ENCODE measurements around the gene UNC13C. TPM values are rescaled to one million over a fixed set of nuclear protein-coding genes. Genes with fewer than 3 reads are reported as not detected.

Gene UNC13C
- total and polyA plus RNA-seq, 2 donors (not counting 3 experiments of a cell fraction or from before 2014, with no cell fraction given), result not detected

- no TSS peak for BruUV-seq (replicated peaks)
These were observed 230.5 kb downstream of the UNC13C start for GRCh38 chr15:54208786-54209185.

More at GRCh38 chr15:54208786-54209185, 230.5 kb downstream of the UNC13C start:
- CTCF ChIA-PET, result no interaction called here
- POLR2A ChIA-PET, result no interaction called here
- no peaks in the 10 kb centered on the region for H3K9me1 ChIP-seq (replicated peaks; ENCODE audit: control insufficient read depth, extremely low read depth, insufficient read depth, low read length)
- DNase-seq (ENCODE audit: low read depth, low spot score), result no peak
- no peaks in the 10 kb centered on the region for H4K20me1 ChIP-seq (replicated peaks; ENCODE audit: control insufficient read depth, extremely low read depth, insufficient read depth, low read length)
- H3K36me3 ChIP-seq (ENCODE audit: control insufficient read depth in 2 of 2, extremely low read depth in 1 of 2, insufficient read depth in 2 of 2, low read length in 2 of 2), result no peaks in the 10 kb centered on the region
- H3K4me2 ChIP-seq (ENCODE audit: insufficient read depth, low read length), result no peak overlapping the region
- H3K4me3 ChIP-seq (replicated peaks in 1 of 3; ENCODE audit: insufficient read depth in 1 of 3, low read depth in 1 of 3, low read length in 3 of 3), result no peak overlapping the region
- H3K9ac ChIP-seq (replicated peaks; ENCODE audit: extremely low read depth, insufficient read depth, low read length), result no peak overlapping the region
- no peak overlapping the region for H2AFZ ChIP-seq (ENCODE audit: low read depth, low read length)
- no peaks in the 10 kb centered on the region for H3K79me2 ChIP-seq (ENCODE audit: control insufficient read depth, insufficient read depth, low read length)
- intact Hi-C loops (cut with micrococcal nuclease), result no loop called here
- FAIRE-seq, result no peak
- peaks cover 3% of the 10 kb centered on the region for H3K9me3 ChIP-seq (replicated peaks; ENCODE audit: control insufficient read depth, insufficient read depth, low read length)
- no peaks in the 10 kb centered on the region for H3K4me1 ChIP-seq (ENCODE audit: control insufficient read depth, extremely low read depth, insufficient read depth, low read length)
- dilution Hi-C loops (cut with MboI; ENCODE audit: extremely low pct_ligation_motif_present, low sequenced_read_pairs), result no loop called here
- TF ChIP-seq FOS (IDR thresholded peaks at IDR 0.05; ENCODE audit: borderline replicate concordance, insufficient read depth, low read length) (no peak), POLR2A (IDR thresholded peaks at IDR 0.05; ENCODE audit: low read depth, low read length) (no peak), MYC (IDR thresholded peaks at IDR 0.05; ENCODE audit: low read depth, low read length) (no peak), EZH2 (IDR thresholded peaks at IDR 0.05; ENCODE audit: borderline replicate concordance, low read depth, low read length, severe bottlenecking) (no peak), CTCF (IDR thresholded peaks at IDR 0.05; ENCODE audit: extremely low read depth in 1 of 2, insufficient read depth in 1 of 2, low read depth in 1 of 2, low read length in 2 of 2) (no peak), GATA2 (IDR thresholded peaks at IDR 0.05; ENCODE audit: insufficient read depth, insufficient read length, low read depth, low read length) (no peak), JUN (IDR thresholded peaks at IDR 0.05; ENCODE audit: borderline replicate concordance, insufficient read depth, insufficient read length, low read depth) (no peak), MAX (IDR thresholded peaks at IDR 0.05; ENCODE audit: insufficient read depth, insufficient read length) (no peak), POLR2AphosphoS5 (IDR thresholded peaks at IDR 0.05; ENCODE audit: insufficient read depth, low read depth, low read length) (no peak)
- H3K27ac ChIP-seq (ENCODE audit: insufficient read depth, low read depth, low read length), result no peak overlapping the region
- no peaks in the 10 kb centered on the region for H3K27me3 ChIP-seq (ENCODE audit: control insufficient read depth in 2 of 2, insufficient read depth in 2 of 2, low read length in 2 of 2)

Data from endothelial cell of umbilical vein (primary cell).